HepG2 (cell line): ENCODE measurements around the gene PSMB1. TPM values are rescaled to one million over a fixed set of nuclear protein-coding genes. Genes with fewer than 3 reads are reported as not detected.

Experiments used
- ATAC-seq: fragments of 200-7000 bp; cut with Tn5 transposase; 3 replicates; pipeline ENCODE4 v1.9.1; 2020; ENCODE audit warnings: mild to moderate bottlenecking, moderate library complexity
- BruUV-seq: library from RNA; stranded (reverse); fragments of 400-500 nt; replicated peaks from 2 replicates; lab custom pipeline; 2021; lab: Mats Ljungman, UMichigan
- CTCF ChIA-PET: fragments of 300-600 bp; formaldehyde crosslinking; extraction: SDS; loops from one replicate; lab custom pipeline; 2021; ENCODE audit warnings: low total read pairs, inconsistent platforms, low intra/inter-chr PET ratio; lab: Yijun Ruan, JAX
- POLR2A ChIA-PET: fragments of 350-600 bp; sonication (Branson Sonifier 250); formaldehyde crosslinking; loops from one replicate; lab custom pipeline; 2020; ENCODE audit warnings: antibody characterized with exemption, inconsistent platforms; lab: Yijun Ruan, JAX
- DNase-seq: peaks from one replicate; pipeline ENCODE4 v3.0.0-alpha.2; 2015; ENCODE audit warnings: low spot score
- FAIRE-seq: peaks from 3 replicates; lab custom pipeline; 2011; peaks lifted over from hg19 to GRCh38; lab: Jason Lieb, UNC
- H2AFZ ChIP-seq: one replicate; pipeline ENCODE4 v1.6.1; 2011; ENCODE audit warnings: low read length, inconsistent platforms
- H3K27ac ChIP-seq: fragments of 300-600 bp; 3 replicates; pipeline ENCODE4 v1.8.0; 2011; ENCODE audit warnings: mixed run types, mild to moderate bottlenecking, mixed read lengths, low read length, inconsistent platforms; ENCODE audit not compliant: insufficient read depth; ENCODE audit errors: extremely low read length
- H3K27me3 ChIP-seq, 2 experiments: fragments of 200-600 bp in 1 of 2; 2 replicates in 1 of 2; 3 replicates in 1 of 2; pipeline versions ENCODE4 v1.6.0 to v1.8.0; 2011; ENCODE audit warnings: low read length in 2 of 2, mild to moderate bottlenecking in 2 of 2, moderate library complexity in 2 of 2, inconsistent platforms in 1 of 2; ENCODE audit not compliant: insufficient read depth in 2 of 2, control insufficient read depth in 1 of 2
- H3K36me3 ChIP-seq, 2 experiments: fragments of 200-600 bp in 1 of 2; replicated peaks in 1 of 2; 2 replicates in 1 of 2; 3 replicates in 1 of 2; pipeline versions ENCODE4 v1.5.1 to v1.8.0; 2011; ENCODE audit warnings: low read length in 2 of 2, inconsistent platforms in 1 of 2; ENCODE audit not compliant: insufficient read depth in 2 of 2, control insufficient read depth in 1 of 2
- H3K4me1 ChIP-seq: 2 replicates; pipeline ENCODE4 v1.5.1; 2012; ENCODE audit warnings: low read length, inconsistent platforms; ENCODE audit not compliant: insufficient read depth
- H3K4me2 ChIP-seq: 2 replicates; pipeline ENCODE4 v1.6.0; 2011; ENCODE audit warnings: low read depth, low read length, inconsistent platforms
- H3K4me3 ChIP-seq, 3 experiments: fragments of 200-600 bp in 1 of 3; sonication (generic), shearing (Covaris generic) in 1 of 3; replicated peaks in 1 of 3; 2 replicates each; pipeline ENCODE4 v1.5.1; 2011 to 2016; ENCODE audit warnings: low read length in 3 of 3, inconsistent platforms in 2 of 3, low read depth in 2 of 3, mild to moderate bottlenecking in 2 of 3, control low read depth in 1 of 3, mixed read lengths in 1 of 3; ENCODE audit not compliant: insufficient read depth in 1 of 3
- H3K79me2 ChIP-seq: one replicate; pipeline ENCODE4 v1.6.1; 2011; ENCODE audit warnings: low read length, inconsistent platforms; ENCODE audit not compliant: insufficient read depth
- H3K9ac ChIP-seq: 2 replicates; pipeline ENCODE4 v1.6.0; 2011; ENCODE audit warnings: mild to moderate bottlenecking, low read depth, low read length, inconsistent platforms; ENCODE audit not compliant: insufficient read depth
- H3K9me3 ChIP-seq: 2 replicates; pipeline ENCODE4 v1.5.1; 2012; ENCODE audit warnings: mild to moderate bottlenecking, low read length
- H4K20me1 ChIP-seq: 2 replicates; pipeline ENCODE4 v1.6.0; 2011; ENCODE audit warnings: inconsistent platforms, mild to moderate bottlenecking, low read length, moderate library complexity; ENCODE audit not compliant: insufficient read depth
- IKZF4 ChIP-seq: sonication (generic); formaldehyde crosslinking; IDR thresholded peaks from 2 replicates; pipeline ENCODE4 v1.5.1; 2020; ENCODE audit warnings: borderline replicate concordance, mild to moderate bottlenecking, low read depth, missing genetic modification reagents; ENCODE audit errors: not compliant biosample characterization
- POLR2AphosphoS2 ChIP-seq: IDR thresholded peaks from 2 replicates; pipeline ENCODE4 v1.6.1; 2011; ENCODE audit warnings: low read depth, low read length, improper control_type of control experiment
- RBM22 ChIP-seq: fragments of 200-400 bp; formaldehyde crosslinking; optimal IDR thresholded peaks from 2 replicates; pipeline ENCODE3; 2017; ENCODE audit warnings: mild to moderate bottlenecking, low read length, moderate library complexity
- TBP ChIP-seq: sonication (generic); formaldehyde crosslinking; IDR thresholded peaks from 2 replicates; pipeline ENCODE4 v1.5.0; 2020; ENCODE audit warnings: missing genetic modification reagents
- THAP11 ChIP-seq: IDR thresholded peaks from 2 replicates; pipeline ENCODE4 v1.6.1; 2016; ENCODE audit warnings: missing biosample characterization, missing genetic modification reagents
- ZMYM2 ChIP-seq: sonication (generic); formaldehyde crosslinking; IDR thresholded peaks from 2 replicates; pipeline ENCODE4 v1.8.0; 2022; ENCODE audit warnings: mild to moderate bottlenecking, missing genetic modification reagents
- ZNF264 ChIP-seq: sonication (generic); formaldehyde crosslinking; IDR thresholded peaks from 2 replicates; pipeline ENCODE4 v1.4.0; 2020; ENCODE audit warnings: missing genetic modification reagents
- ZNF333 ChIP-seq: sonication (generic); formaldehyde crosslinking; IDR thresholded peaks from 2 replicates; pipeline ENCODE4 v1.4.0; 2020; ENCODE audit warnings: mild to moderate bottlenecking, missing genetic modification reagents, borderline replicate concordance
- ZNF777 ChIP-seq: sonication (generic); formaldehyde crosslinking; IDR thresholded peaks from 2 replicates; pipeline ENCODE4 v1.4.0; 2020; ENCODE audit warnings: missing genetic modification reagents
- WGBS: methylation state at CpG from one replicate; pipeline ENCODE4 v1.1.6; 2017; ENCODE audit warnings: low lambda C conversion rate; 5-methylcytosine and 5-hydroxymethylcytosine counted together
- in situ Hi-C: cut with HindIII; loops from 2 replicates; pipeline ENCODE4 v1.10.0; 2017; ENCODE audit warnings: low pct_unique_long_range_greater_than_20kb; ENCODE audit not compliant: extremely low pct_ligation_motif_present
- intact Hi-C: fragments of 100-400 bp; cut with micrococcal nuclease; formaldehyde crosslinking; loops from one replicate; pipeline ENCODE4 v1.10.0; 2022; ENCODE audit not compliant: unreplicated experiment
- polyA plus RNA-seq, 8 experiments: library from polyadenylated mRNA; depleted of rRNA in 3 of 8; stranded (reverse) in 7 of 8; unstranded in 1 of 8; fragments of >200 nt; fragmentation: Illumina TruSeq in 4 of 8; extraction: Trizol in 4 of 8; gene quantifications; 2 replicates each; pipeline versions ENCODE4 v1.2.1 to v1.2.3, GENCODE V29; 2011 to 2016; ENCODE audit warnings: low read depth in 4 of 8, missing spikeins in 1 of 8, mixed read lengths in 1 of 8; ENCODE audit not compliant: insufficient read depth in 1 of 8
- total RNA-seq, 5 experiments: library from RNA; depleted of rRNA; stranded (reverse); fragments of >200 nt; fragmentation: Illumina TruSeq; extraction: Trizol; gene quantifications; 2 replicates each; pipeline ENCODE4 v1.2.3, GENCODE V29; 2016; ENCODE audit warnings: low read depth in 1 of 5
- TF ChIP-seq, protein P1 (sequence below): sonication (generic); formaldehyde crosslinking; IDR thresholded peaks from 2 replicates; pipeline ENCODE4 v1.5.1; 2020; ENCODE audit warnings: missing genetic modification reagents, mild to moderate bottlenecking, borderline replicate concordance
- TF ChIP-seq, protein P2 (sequence below): fragments of 450-650 bp; IDR thresholded peaks from 2 replicates; pipeline ENCODE4 v1.6.1; 2016
- TF ChIP-seq, protein P3 (sequence below): sonication (generic); formaldehyde crosslinking; IDR thresholded peaks from 2 replicates; pipeline ENCODE4 v1.5.0; 2020; ENCODE audit warnings: mild to moderate bottlenecking, low read depth, missing genetic modification reagents, borderline replicate concordance
- TF ChIP-seq, protein P4 (sequence below): sonication (generic); formaldehyde crosslinking; conservative IDR thresholded peaks from 2 replicates; pipeline ENCODE4 v1.4.0; 2020; ENCODE audit warnings: mild to moderate bottlenecking, missing genetic modification reagents, moderate library complexity

PSMB1 gene
- total and polyA plus RNA-seq, 2 of the 13 experiments (the other 11 are each of a cell fraction or from before 2014, with no cell fraction given), result 528 to 592 TPM

DNA sequence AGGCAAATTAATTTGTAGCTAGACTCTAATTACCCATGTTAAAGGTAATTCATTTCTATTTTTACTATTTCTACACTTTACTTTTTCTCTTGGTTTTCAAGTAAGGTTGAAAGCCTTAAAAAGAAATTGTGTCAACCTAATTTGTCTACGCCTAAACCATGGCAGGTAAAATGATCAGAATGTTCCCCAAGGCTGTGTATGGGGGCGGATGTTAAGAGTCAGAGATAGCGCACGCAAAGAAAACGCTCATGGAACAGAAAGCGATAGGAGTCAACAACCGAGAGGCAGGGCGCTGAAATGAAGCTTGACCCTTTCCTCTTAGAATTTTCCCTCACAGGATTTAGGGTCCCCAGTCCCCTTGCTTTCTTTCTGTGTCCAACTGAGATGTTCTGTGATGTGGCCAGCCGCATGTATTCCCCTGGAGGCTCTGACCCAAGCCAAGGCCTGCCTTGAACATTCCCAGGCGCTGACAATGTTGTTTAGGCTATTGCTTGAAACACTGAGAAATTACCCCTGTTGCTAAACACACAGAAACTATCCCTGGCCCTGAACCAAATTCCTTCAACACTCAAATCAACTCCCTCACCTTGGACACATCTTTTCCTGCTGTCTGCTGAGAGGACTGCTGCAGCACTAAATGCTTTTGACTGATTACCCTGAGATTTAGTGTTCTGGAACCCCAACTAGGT lies 10.9 kb downstream of the PSMB1 start:
- in situ Hi-C loops (no loop called here), intact Hi-C loops (no loop called here)
- no peak for DNase-seq
- no peak overlapping the region for H2AFZ ChIP-seq
- POLR2A ChIA-PET, result interaction anchor here (0.9 kb wide), 1 partner anchor 10 kb away, joined by 4 read pairs; the partner anchor contains the start of gene PSMB1
- H3K9ac ChIP-seq, result no peak overlapping the region
- H3K27ac ChIP-seq, result no peak overlapping the region
- ATAC-seq, result no peak
- peaks cover 39% of the 10 kb centered on the region for H3K79me2 ChIP-seq
- FAIRE-seq, result no peak
- no peaks in the 10 kb centered on the region for H3K27me3 ChIP-seq
- H3K9me3 ChIP-seq, result no peaks in the 10 kb centered on the region
- CTCF ChIA-PET, result no interaction called here
- no peak overlapping the region for H3K4me2 ChIP-seq
- H3K4me3 ChIP-seq, result no peak overlapping the region
- BruUV-seq, result no TSS peak
- 96% methylated on average over 10 of the region's 10 CpGs for WGBS
- H3K36me3 ChIP-seq, result peaks cover 35 to 95% of the 10 kb centered on the region in 2 experiments
- H4K20me1 ChIP-seq, result peaks cover 20% of the 10 kb centered on the region; the same call in 1 of the 2 replicates
- H3K4me1 ChIP-seq, result no peaks in the 10 kb centered on the region
- TF ChIP-seq, protein P1, sequence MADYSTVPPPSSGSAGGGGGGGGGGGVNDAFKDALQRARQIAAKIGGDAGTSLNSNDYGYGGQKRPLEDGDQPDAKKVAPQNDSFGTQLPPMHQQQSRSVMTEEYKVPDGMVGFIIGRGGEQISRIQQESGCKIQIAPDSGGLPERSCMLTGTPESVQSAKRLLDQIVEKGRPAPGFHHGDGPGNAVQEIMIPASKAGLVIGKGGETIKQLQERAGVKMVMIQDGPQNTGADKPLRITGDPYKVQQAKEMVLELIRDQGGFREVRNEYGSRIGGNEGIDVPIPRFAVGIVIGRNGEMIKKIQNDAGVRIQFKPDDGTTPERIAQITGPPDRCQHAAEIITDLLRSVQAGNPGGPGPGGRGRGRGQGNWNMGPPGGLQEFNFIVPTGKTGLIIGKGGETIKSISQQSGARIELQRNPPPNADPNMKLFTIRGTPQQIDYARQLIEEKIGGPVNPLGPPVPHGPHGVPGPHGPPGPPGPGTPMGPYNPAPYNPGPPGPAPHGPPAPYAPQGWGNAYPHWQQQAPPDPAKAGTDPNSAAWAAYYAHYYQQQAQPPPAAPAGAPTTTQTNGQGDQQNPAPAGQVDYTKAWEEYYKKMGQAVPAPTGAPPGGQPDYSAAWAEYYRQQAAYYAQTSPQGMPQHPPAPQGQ (CRISPR knock-in tag), result no peak
- no peak for TF ChIP-seq ZMYM2
- no peak for TF ChIP-seq ZNF264 (CRISPR knock-in tag)
- no peak for TF ChIP-seq THAP11 (CRISPR knock-in tag)
- TF ChIP-seq ZNF777 (CRISPR knock-in tag), result 0 out of 2 replicates have a peak, but pooled peaks have one; percentile 23
- TF ChIP-seq, protein P2, sequence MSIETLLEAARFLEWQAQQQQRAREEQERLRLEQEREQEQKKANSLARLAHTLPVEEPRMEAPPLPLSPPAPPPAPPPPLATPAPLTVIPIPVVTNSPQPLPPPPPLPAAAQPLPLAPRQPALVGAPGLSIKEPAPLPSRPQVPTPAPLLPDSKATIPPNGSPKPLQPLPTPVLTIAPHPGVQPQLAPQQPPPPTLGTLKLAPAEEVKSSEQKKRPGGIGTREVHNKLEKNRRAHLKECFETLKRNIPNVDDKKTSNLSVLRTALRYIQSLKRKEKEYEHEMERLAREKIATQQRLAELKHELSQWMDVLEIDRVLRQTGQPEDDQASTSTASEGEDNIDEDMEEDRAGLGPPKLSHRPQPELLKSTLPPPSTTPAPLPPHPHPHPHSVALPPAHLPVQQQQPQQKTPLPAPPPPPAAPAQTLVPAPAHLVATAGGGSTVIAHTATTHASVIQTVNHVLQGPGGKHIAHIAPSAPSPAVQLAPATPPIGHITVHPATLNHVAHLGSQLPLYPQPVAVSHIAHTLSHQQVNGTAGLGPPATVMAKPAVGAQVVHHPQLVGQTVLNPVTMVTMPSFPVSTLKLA, result no peak
- TF ChIP-seq TBP (CRISPR knock-in tag), result no peak
- peak; percentile 88 for TF ChIP-seq RBM22
- no peak for TF ChIP-seq ZNF333
- TF ChIP-seq, protein P3, sequence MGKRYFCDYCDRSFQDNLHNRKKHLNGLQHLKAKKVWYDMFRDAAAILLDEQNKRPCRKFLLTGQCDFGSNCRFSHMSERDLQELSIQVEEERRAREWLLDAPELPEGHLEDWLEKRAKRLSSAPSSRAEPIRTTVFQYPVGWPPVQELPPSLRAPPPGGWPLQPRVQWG (CRISPR knock-in tag), result no peak
- TF ChIP-seq IKZF4, result no peak
- TF ChIP-seq, protein P4, sequence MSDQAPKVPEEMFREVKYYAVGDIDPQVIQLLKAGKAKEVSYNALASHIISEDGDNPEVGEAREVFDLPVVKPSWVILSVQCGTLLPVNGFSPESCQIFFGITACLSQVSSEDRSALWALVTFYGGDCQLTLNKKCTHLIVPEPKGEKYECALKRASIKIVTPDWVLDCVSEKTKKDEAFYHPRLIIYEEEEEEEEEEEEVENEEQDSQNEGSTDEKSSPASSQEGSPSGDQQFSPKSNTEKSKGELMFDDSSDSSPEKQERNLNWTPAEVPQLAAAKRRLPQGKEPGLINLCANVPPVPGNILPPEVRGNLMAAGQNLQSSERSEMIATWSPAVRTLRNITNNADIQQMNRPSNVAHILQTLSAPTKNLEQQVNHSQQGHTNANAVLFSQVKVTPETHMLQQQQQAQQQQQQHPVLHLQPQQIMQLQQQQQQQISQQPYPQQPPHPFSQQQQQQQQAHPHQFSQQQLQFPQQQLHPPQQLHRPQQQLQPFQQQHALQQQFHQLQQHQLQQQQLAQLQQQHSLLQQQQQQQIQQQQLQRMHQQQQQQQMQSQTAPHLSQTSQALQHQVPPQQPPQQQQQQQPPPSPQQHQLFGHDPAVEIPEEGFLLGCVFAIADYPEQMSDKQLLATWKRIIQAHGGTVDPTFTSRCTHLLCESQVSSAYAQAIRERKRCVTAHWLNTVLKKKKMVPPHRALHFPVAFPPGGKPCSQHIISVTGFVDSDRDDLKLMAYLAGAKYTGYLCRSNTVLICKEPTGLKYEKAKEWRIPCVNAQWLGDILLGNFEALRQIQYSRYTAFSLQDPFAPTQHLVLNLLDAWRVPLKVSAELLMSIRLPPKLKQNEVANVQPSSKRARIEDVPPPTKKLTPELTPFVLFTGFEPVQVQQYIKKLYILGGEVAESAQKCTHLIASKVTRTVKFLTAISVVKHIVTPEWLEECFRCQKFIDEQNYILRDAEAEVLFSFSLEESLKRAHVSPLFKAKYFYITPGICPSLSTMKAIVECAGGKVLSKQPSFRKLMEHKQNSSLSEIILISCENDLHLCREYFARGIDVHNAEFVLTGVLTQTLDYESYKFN (CRISPR knock-in tag), result no peak
- TF ChIP-seq POLR2AphosphoS2, result peak; percentile 55; the same call in 1 of the 2 replicates
